ENCODE results near the gene INSL6.
"Not testable (repeated sequence)": the region's sequence is repeated elsewhere in the genome, so short reads cannot be mapped to it uniquely, and the experiment has no call there.

The INSL6 gene

DNA sequence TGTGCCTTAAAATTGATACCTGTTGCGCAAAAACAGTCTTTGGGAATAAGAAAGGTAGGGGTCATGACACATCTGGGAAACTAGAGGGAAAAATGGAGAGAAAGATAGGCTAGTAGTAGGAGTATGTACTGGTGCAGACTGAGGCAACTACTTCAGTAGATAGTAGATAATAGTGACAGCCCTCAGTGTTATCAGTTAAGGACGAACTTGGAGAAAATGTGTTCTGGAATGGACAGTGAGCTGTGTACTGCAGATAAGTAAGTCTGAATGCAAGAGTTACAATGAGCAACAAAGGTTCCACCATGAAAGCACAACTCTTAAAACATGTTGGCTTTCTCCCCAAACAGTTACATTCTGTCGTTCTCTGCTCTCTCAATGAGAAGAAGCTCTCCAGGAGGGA lies 6.5 kb upstream of the INSL6 start:
- TF ChIP-seq, protein P1, sequence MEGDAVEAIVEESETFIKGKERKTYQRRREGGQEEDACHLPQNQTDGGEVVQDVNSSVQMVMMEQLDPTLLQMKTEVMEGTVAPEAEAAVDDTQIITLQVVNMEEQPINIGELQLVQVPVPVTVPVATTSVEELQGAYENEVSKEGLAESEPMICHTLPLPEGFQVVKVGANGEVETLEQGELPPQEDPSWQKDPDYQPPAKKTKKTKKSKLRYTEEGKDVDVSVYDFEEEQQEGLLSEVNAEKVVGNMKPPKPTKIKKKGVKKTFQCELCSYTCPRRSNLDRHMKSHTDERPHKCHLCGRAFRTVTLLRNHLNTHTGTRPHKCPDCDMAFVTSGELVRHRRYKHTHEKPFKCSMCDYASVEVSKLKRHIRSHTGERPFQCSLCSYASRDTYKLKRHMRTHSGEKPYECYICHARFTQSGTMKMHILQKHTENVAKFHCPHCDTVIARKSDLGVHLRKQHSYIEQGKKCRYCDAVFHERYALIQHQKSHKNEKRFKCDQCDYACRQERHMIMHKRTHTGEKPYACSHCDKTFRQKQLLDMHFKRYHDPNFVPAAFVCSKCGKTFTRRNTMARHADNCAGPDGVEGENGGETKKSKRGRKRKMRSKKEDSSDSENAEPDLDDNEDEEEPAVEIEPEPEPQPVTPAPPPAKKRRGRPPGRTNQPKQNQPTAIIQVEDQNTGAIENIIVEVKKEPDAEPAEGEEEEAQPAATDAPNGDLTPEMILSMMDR (IDR thresholded peaks at IDR 0.05; ENCODE audit: unreplicated experiment in 3 of 3) = no peak
- H3K27ac Mint-ChIP-seq = no peak overlapping the region
- no peaks in the 10 kb centered on the region for H3K36me3 Mint-ChIP-seq (ENCODE audit: low read depth)
- H3K27me3 Mint-ChIP-seq (ENCODE audit: low read depth) = peaks cover 9% of the 10 kb centered on the region
- no peaks in the 10 kb centered on the region for H3K4me1 Mint-ChIP-seq
- H3K4me3 Mint-ChIP-seq = no peak overlapping the region
- no peaks in the 10 kb centered on the region for H3K9me3 Mint-ChIP-seq

DNA sequence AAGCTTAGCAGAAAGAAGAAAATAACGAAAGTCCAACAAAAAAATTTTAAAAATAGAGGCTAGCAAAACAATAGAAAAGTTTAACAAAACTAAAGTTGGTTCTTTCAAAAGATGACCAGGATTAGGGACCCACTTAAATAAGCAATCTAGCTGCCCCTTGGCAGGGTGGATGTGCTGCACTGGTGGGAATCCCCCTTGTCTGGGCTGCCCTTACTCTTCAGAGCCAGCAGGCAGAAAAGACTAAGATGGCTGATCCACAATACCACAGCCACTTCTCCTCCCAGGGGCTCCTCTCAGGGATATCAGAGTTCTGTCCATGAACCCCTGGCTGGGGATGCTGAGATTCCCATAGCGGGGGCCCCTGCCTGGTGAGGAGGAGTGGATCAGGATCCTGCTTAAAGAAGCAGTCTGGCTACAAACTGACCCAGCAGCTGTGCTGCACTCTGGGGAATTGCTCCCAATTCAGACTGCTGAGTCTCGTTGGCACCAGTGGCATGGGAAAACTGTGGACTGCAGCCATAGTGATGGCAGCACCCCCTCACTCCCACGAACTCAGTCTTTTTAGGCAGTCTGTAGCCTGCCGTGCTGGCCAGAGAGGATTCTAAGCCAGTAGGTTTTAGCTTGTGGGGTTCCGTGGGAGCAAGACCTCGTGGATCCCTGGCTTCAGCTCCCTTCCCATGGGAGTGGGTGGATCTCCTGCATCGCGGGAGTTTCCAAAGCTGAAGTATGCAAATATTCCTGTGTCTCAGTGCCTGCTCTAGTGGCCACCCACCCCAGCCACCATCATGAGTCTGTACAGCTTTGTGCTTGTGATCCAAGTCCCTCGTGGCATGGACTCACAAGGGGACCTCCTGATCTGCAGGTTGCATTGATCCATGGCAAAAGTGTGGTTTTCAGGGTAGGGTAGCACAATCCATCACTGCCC lies 2.9 kb upstream of the INSL6 start:
- no peak overlapping the region for H3K27ac Mint-ChIP-seq
- H3K4me1 Mint-ChIP-seq = no peaks in the 10 kb centered on the region
- TF ChIP-seq, protein P1 (IDR thresholded peaks at IDR 0.05; ENCODE audit: unreplicated experiment in 3 of 3) = no peak
- no peak overlapping the region for H3K4me3 Mint-ChIP-seq
- no peaks in the 10 kb centered on the region for H3K9me3 Mint-ChIP-seq
- no peaks in the 10 kb centered on the region for H3K36me3 Mint-ChIP-seq (ENCODE audit: low read depth)
- no peaks in the 10 kb centered on the region for H3K27me3 Mint-ChIP-seq (ENCODE audit: low read depth)

GRCh38 chr9:5186416-5187169 lies 1.2 kb upstream of the INSL6 start:
- H3K4me1 Mint-ChIP-seq = no peaks in the 10 kb centered on the region
- TF ChIP-seq, protein P1 (IDR thresholded peaks at IDR 0.05; ENCODE audit: unreplicated experiment in 3 of 3) = peak; percentile 69 to 72 (median 72)
- no peak overlapping the region for H3K4me3 Mint-ChIP-seq
- H3K36me3 Mint-ChIP-seq (ENCODE audit: low read depth) = no peaks in the 10 kb centered on the region
- H3K27me3 Mint-ChIP-seq (ENCODE audit: low read depth) = no peaks in the 10 kb centered on the region
- no peak overlapping the region for H3K27ac Mint-ChIP-seq
- no peaks in the 10 kb centered on the region for H3K9me3 Mint-ChIP-seq

GRCh38 chr9:5184776-5185175 lies 663 bp downstream of the INSL6 start:
- Mint-ChIP-seq H3K27me3 (ENCODE audit: low read depth) (no peaks in the 10 kb centered on the region), H3K4me3 (no peak overlapping the region), H3K4me1 (no peaks in the 10 kb centered on the region), H3K27ac (no peak overlapping the region), H3K9me3 (peaks cover under 1% of the 10 kb centered on the region), H3K36me3 (ENCODE audit: low read depth) (no peaks in the 10 kb centered on the region)
- TF ChIP-seq, protein P1 (IDR thresholded peaks at IDR 0.05; ENCODE audit: unreplicated experiment in 3 of 3) = no peak

DNA sequence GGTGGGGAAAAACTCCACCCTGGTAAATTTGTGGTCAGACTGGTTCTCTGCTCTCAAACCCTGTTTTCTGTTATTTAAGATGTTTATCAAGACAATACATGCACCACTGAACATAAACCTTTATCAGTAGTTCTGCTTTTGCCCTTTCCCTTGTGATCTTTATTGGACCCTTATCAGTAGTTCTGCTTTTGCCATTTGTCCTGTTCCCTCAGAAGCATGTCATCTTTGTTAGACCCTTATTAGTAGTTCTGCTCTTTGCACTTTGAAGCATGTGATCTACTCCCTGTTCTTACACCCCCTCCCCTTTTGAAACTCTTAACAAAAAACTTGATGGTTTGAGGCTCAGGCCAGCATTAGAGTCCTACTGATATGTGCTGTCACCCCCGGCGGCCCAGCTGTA lies 4.8 kb downstream of the INSL6 start:
- H3K4me1 Mint-ChIP-seq; H3K27me3 Mint-ChIP-seq (ENCODE audit: low read depth); H3K36me3 Mint-ChIP-seq (ENCODE audit: low read depth); H3K9me3 Mint-ChIP-seq; H3K4me3 Mint-ChIP-seq; H3K27ac Mint-ChIP-seq: not testable (repeated sequence)

DNA sequence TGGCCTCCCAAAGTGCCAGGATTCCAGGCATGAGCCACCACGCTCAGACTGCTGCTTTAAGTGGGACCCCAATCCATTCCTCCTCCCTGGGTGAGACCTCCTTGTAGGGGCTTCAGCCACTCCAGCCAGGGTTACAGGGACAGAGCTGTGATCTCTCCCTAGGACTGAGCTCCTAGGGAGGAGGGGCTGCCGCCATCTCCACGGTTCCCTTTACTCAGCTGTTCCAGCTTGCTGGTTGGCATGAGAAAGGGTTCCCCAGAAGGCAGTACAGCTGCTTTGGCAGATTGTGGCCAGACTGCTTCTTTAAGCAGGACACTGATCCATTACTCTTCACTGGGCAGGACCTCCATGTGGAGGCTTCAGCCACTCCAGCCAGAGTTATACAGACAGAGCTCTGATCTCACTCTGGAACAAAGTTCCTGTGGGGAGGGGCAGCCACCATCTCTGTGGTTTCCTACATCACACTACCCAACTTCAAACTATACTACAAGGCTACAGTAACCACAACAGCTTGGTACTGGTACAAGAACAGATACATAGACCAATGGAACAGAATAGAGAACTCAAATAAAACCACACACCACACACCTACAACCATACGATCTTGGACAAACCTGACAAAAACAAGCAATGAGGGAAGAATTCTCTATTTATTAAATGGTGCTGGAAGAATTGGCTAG lies 7.2 kb downstream of the INSL6 start:
- H3K4me1 Mint-ChIP-seq = no peaks in the 10 kb centered on the region
- TF ChIP-seq, protein P1 (IDR thresholded peaks at IDR 0.05; ENCODE audit: unreplicated experiment in 3 of 3) = no peak
- H3K9me3 Mint-ChIP-seq = peaks cover 21% of the 10 kb centered on the region
- no peaks in the 10 kb centered on the region for H3K27me3 Mint-ChIP-seq (ENCODE audit: low read depth)
- no peak overlapping the region for H3K27ac Mint-ChIP-seq
- no peak overlapping the region for H3K4me3 Mint-ChIP-seq
- no peaks in the 10 kb centered on the region for H3K36me3 Mint-ChIP-seq (ENCODE audit: low read depth)

Measured in nephron (organoid).